Fibroblast of upper back skin (primary cell): ENCODE data around the gene WFDC11.

Experiments used
- DNase-seq: peaks from one replicate; pipeline ENCODE4 v3.0.0-alpha.2; 2013

The WFDC11 gene

DNA sequence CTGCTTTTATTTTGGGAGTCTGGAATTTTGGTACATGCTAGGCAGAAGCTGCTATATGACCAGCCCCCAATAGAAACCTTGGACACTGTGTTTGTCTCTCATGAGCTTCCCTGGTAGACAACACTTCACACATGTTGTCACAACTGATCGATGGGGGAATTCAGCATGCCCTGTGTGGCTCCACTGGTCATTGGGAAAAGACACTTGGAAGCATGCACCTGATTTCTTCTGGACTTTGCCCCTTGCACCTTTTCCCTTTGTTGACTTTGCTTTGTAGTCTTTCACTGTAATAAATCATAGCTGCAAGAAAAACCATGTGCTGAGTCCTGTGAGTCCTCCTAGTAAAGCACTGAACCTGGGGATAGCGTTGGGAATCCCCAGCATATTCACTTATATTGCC, 48.4 kb downstream of the WFDC11 start:
- DNase-seq, result no peak

DNA sequence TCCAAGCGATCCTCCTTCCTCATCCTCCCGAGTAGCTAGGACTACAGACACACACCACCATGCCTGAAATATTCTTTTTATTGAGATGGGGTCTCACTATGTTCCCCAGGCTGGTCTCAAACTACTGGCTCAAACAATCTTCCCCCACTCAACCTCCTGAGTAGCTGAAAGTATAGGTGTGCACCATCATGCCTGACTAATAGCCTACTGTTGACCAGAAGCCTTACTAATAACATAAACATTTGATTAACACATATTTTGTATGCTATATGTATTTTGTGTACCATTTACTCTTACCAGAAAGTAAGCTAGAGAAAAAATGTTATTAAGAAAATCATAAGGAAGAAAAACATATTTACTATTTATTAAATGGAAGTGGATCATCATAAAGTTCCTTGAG, 52.4 kb downstream of the WFDC11 start:
- no peak for DNase-seq

GRCh38 chr20:45612314-45612713, 57.7 kb downstream of the WFDC11 start:
- no peak for DNase-seq

DNA sequence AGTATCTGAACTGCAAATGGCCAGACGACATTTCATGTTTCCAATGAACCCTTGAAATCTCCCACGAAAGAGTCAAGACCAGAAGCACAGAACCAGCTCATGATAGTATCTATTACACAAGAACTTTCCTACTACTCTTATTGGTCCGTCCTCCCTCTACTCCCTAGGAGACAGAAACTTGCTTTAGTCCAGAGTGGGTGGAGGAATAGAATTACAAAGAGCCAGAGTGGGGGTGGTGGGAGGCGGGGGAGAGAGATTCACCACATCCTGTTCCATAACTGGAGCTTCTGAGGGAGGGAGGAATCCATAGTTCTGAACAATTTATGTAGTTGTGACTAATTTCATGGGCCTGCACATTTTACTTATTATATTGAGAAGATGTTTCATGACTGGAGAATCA, 59.0 kb downstream of the WFDC11 start:
- peak; percentile 91 for DNase-seq

- DNase-seq, result no peak
Observed at GRCh38 chr20:45607810-45608209, 62.2 kb downstream of the WFDC11 start.
